Measurements from ENCODE around the gene CCDC50.

The CCDC50 gene

GRCh38 chr3:191321019-191321767, 8.0 kb upstream of the CCDC50 start:
- DNase-seq = no peak

- DNase-seq = no peak
Observed at GRCh38 chr3:191324936-191325335, 4.3 kb upstream of the CCDC50 start.

- DNase-seq = no peak
Observed at GRCh38 chr3:191327526-191327925, 1.7 kb upstream of the CCDC50 start.

- no peak for DNase-seq
Observed at GRCh38 chr3:191328383-191328961, 722 bp upstream of the CCDC50 start.

GRCh38 chr3:191329654-191330529, 698 bp downstream of the CCDC50 start, which contains the start of gene UTS2B:
TSS of gene UTS2B (minus strand) at chr3:191330526. CDS start at chr3:191282189, 48,337 bp downstream.
- peak; percentile 58 for DNase-seq

- no peak for DNase-seq
Observed at GRCh38 chr3:191330530-191331048, 1.4 kb downstream of the CCDC50 start.

- no peak for DNase-seq
Observed at GRCh38 chr3:191331388-191331787, 2.2 kb downstream of the CCDC50 start.

- DNase-seq = no peak
Observed at GRCh38 chr3:191333298-191333880, 4.2 kb downstream of the CCDC50 start.

GRCh38 chr3:191334346-191334893, 5.2 kb downstream of the CCDC50 start:
- DNase-seq = no peak

- no peak for DNase-seq
Observed at GRCh38 chr3:191336833-191337232, 7.6 kb downstream of the CCDC50 start.

GRCh38 chr3:191338177-191338488, 8.9 kb downstream of the CCDC50 start:
- DNase-seq = no peak

GRCh38 chr3:191339316-191339917, 10.2 kb downstream of the CCDC50 start:
- DNase-seq = no peak

GRCh38 chr3:191340351-191340750, 11.2 kb downstream of the CCDC50 start:
- no peak for DNase-seq

GRCh38 chr3:191340966-191341365, 11.8 kb downstream of the CCDC50 start:
- DNase-seq = no peak

- DNase-seq = no peak
Observed at GRCh38 chr3:191342006-191342405, 12.8 kb downstream of the CCDC50 start.

GRCh38 chr3:191342411-191342810, 13.2 kb downstream of the CCDC50 start:
- no peak for DNase-seq

- DNase-seq = no peak
Observed at GRCh38 chr3:191343115-191343514, 13.9 kb downstream of the CCDC50 start.

GRCh38 chr3:191343913-191344312, 14.7 kb downstream of the CCDC50 start:
- no peak for DNase-seq

- peak; percentile 57 for DNase-seq
Observed at GRCh38 chr3:191345334-191345733, 16.1 kb downstream of the CCDC50 start.

GRCh38 chr3:191347228-191347627, 18.0 kb downstream of the CCDC50 start:
- no peak for DNase-seq

GRCh38 chr3:191348098-191348497, 18.9 kb downstream of the CCDC50 start:
- DNase-seq = no peak

GRCh38 chr3:191350396-191351090, 21.3 kb downstream of the CCDC50 start:
- DNase-seq = no peak
